NB4 (cell line): ENCODE results near the gene YKT6.

ENCODE experiments used
- CTCF ChIP-seq: IDR thresholded peaks from one replicate; pipeline ENCODE4 v1.5.1; 2012; ENCODE audit warnings: low read depth, low read length
- MAX ChIP-seq: IDR thresholded peaks from 2 replicates; pipeline ENCODE4 v1.6.1; 2011; ENCODE audit warnings: low read depth, low read length

DNA sequence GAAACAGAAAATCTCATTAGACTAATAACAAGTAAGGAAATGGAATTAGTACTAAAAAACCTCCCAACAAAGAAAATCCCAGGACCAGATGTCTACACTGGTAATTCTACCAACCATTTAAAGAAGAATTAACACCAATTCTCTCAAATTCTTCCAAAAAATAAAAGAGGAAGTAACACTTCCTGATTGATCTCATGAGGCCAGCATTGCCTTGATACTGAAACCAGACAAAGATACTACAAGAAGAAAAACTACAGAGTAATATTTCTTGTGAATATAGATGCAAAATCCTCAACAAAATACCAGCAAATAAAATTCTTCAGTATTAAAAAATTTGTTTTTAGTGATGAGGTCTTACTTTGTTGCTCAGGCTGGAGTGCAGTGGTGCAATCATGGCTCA, 32.9 kb upstream of the YKT6 start:
- TF ChIP-seq CTCF (no peak), MAX (no peak)
